GM18508 (cell line): ENCODE data around the gene UBTD2.
"Not testable (repeated sequence)": the region's sequence is repeated elsewhere in the genome, so short reads cannot be mapped to it uniquely, and the experiment has no call there.

Experiments
- ATAC-seq: cut with Tn5 transposase; IDR thresholded peaks from one replicate; pipeline ENCODE4 v1.9.1; 2021; ENCODE audit warnings: moderate number of reproducible peaks; ENCODE audit not compliant: insufficient read depth, unreplicated experiment

UBTD2 gene

DNA sequence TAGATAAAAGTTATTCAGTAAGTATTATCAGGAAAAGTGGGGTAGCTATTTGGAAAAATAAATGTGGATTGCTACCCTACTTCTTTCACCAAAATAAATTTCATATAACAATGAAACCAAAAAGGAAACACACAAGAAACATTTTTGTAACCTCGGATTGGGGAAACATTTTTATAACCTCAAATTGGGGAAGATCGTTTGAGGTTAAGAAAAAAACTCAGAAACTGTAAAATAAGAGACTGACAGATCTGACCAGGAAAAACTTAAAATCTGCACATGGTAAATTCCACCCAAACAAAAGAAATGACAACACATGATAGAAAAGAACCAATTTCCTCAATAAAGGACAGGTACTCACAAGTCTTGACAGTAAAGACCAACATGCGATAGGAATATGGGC is 76.1 kb downstream of the UBTD2 start:
- ATAC-seq = no peak

GRCh38 chr5:172205984-172206383 is 77.6 kb downstream of the UBTD2 start:
- ATAC-seq = not testable (repeated sequence)

- ATAC-seq = no peak
Measured at GRCh38 chr5:172200476-172200875, 83.1 kb downstream of the UBTD2 start.

DNA sequence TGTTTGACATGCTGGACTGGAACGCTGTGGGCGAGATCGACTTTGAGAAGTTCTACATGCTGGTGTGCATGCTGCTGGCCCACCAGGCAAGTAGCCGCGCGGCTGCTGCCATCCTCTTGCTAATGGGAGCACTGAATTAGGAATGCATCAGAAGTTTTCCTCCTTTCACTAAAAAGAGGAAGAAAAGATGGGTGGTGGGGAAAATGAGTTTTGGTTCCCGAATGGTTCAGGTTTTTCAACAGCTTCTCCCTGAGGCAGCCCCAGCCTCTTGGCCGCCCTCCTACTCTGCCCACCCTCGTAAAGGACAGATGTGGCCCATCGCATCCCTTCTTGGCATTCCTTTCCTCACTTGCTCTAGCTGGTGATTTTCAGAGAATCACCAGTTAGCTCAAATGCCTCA is 84.1 kb downstream of the UBTD2 start:
- no peak for ATAC-seq

DNA sequence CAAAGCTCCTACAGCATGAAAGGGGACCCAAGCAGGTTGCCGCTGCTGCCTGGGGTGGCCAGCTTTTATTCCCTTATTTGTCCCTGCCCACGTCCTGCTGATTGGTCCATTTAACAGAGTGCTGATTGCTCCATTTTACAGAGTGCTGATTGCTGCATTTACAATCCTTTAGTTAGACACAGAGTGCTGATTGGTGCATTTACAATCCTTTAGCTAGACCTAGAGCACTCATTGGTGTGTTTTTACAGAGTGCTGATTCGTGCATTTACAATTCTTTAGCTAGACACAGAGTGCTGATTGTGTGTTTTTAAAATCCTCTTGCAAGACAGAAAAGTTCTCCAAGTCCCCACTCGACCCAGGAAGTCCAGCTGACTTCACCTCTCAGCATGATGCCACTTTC is 85.8 kb downstream of the UBTD2 start:
- ATAC-seq = not testable (repeated sequence)

DNA sequence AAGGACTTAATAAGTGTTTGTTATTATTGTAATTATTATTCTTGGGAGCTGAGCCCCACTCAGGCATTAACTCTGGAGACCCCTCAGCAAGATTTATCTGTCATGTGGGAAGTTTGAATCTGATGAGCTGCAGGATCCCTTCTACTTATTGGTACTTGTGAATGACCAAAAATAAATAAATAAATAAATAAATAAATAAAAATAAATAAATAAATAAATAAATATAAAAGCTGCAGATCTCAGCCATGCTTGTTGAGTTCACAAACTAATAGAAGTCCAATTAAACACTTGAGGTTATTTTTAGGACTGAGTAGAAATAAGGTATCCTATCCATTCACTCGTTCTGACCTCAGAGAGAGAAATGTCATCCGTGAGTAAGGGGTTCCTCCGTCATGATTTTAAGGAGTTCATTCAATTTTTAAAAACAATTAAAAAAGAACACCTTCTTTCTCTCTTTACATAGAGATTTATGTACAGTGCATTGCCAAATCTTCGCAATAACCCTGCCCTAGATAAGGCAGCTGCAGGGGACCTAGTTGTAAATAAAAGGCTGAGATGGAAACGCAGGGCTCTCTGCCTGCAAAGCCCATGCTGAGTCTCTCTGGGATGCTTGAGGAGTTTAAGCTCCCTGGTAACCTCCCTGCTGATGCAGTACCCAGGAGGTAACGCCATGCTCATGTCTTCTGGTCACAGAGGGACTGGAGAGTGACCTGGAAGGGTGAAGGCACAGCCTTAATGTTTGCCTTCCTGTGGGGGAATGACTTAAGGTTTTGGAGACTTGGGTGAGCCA is 88.4 kb downstream of the UBTD2 start:
- ATAC-seq = no peak

GRCh38 chr5:172193872-172194271 is 89.7 kb downstream of the UBTD2 start, which contains the start of gene EFCAB9:
Gene EFCAB9 (plus strand): TSS chr5:172194172. CDS start chr5:172194173, 1 bp downstream.
- ATAC-seq = no peak

DNA sequence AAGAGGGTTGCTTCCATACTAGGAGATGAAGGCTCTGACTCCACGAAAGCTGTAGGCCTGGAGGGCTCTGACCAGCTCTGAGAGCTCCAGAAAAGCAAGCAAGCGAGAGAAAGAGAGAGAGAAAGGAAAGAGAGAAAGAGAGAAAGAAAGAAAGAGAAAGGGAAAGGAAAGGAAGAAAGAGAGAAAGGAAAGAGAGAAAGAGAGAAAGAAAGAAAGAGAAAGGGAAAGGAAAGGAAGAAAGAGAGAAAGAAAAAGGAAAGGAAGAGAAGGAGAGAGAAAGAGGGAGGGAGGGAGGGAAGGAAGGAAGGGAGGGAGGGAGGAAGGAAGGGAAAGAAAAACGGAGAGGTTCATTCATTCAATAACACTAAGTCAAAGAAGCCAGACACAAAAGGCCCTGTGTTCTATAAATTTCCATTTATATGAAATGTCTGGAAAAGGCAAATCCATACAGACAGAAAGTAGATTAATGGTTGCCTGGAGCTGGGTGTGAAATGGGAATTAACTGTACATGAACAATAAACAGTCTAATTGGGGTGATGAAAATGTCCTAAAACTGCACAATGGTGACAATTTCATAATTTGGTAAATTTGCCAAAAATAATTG is 93.8 kb downstream of the UBTD2 start:
- ATAC-seq = no peak

- no peak for ATAC-seq
Measured at GRCh38 chr5:172188893-172189692, 94.5 kb downstream of the UBTD2 start.

DNA sequence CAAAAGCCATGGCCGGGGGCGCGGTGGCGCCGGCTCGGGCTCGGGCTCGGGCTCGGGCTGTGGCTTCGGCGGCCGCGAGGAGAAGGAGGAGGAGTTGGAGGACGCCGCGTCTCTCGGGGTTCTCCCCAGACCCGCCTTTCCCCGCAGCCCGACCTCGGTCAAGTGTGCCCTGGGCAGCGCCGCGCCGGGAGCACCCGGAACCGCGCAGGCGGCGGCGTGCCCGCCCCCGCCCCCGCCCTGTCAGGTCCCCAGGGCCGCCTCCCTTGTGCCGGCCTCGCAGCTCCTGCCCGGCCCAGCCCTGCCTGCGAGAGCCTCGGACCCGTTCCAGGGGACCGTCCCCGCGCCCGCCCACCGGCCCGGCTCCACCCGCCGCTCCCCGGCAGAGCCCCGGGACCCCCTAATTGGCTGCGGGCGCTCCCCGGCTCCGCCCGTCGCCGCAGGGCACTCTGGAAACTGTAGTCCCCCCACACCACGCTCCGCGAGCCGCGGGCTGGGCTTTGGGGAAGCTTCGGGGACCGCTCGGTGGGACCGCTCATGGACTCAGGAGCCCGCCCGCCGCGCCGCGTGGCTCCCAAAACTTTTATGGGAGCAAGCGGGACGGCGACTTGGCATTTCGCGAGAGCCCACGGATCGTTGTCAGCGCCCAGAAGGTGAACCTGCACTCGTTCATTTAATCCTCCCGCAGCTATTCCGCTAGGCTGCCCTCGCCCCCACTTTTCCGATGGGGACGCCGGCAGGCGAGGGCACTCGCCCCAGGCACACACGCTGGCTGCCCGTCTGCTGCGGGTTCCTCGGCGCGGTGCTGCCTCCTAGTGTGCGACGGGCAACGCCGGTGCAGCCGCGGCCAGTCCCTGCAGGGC is 95.3 kb downstream of the UBTD2 start, which contains the start of gene STK10:
Gene STK10 (minus strand): TSS at position 192 of the 860 bp plus-strand sequence. CDS start 182 bp downstream, at position 10.
- ATAC-seq = peak; percentile 36

GRCh38 chr5:172187118-172188032 is 96.2 kb downstream of the UBTD2 start:
- ATAC-seq = peak; percentile 24

DNA sequence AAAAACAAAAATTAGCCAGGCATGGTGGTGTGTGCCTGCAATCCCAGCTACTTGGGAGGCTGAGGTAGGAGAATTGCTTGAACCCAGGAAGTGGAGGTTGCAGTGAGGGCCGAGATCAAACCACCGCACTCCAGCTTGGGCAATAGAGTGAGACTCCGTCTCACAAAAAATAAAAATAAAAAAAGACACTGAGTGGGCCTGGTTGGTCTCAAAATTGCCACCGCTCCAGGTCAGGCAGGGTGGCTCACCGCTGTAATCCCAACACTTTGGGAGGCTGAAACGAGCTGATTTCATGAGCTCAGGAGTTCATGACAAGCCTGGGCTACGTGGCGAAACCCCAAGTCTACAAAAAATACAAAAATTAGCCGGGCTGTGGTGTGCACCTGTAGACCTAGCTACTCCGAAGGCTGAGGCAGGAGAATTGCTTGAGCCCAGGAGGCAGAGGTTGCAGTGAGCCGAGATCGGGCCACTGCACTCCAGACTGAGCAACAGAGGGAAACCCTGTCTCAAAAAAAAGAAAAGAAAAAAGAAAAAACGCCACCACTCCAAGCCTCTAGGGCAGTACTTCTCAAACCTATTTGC is 97.4 kb downstream of the UBTD2 start:
- no peak for ATAC-seq

GRCh38 chr5:172185096-172185461 is 98.5 kb downstream of the UBTD2 start:
- no peak for ATAC-seq

DNA sequence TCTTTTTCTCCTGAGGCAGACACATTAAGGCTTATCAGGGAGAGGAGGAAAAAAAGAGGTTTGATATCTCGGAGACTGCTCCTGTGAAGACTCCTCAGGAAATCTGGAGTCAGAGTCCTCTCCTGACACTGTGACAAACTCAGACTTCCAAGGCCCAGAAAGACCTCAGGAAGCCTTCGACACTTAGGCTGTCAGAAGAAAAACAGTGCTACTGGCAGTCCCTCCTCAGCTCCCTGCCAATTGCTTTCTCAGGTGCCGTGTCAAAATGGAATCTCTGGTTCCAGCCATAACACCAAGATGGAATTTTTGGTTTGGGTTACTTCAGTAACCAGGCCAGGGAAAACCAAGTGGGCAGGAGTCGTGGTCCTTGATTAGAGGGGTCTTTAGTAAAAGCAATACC is 99.7 kb downstream of the UBTD2 start:
- no peak for ATAC-seq

GRCh38 chr5:172182291-172182690 is 101.3 kb downstream of the UBTD2 start:
- ATAC-seq = no peak

DNA sequence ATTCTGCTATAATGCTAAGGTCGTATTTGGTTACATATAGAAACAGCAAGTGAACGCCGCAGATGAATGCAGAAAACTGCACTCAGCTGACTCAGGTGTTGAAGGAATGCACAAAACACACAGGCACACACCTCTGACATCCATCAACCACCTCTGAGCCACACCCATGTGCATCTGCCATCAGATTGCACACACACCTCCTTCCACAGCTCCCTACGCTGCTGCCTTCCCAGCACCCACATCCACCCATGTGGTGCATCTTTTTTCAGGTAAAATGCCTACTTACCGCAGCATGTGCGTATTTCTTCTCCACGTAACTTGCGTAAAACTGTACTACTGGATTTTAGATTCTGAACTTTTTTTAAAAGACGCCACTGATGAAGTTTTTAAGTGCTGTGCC is 102.6 kb downstream of the UBTD2 start:
- ATAC-seq = no peak

DNA sequence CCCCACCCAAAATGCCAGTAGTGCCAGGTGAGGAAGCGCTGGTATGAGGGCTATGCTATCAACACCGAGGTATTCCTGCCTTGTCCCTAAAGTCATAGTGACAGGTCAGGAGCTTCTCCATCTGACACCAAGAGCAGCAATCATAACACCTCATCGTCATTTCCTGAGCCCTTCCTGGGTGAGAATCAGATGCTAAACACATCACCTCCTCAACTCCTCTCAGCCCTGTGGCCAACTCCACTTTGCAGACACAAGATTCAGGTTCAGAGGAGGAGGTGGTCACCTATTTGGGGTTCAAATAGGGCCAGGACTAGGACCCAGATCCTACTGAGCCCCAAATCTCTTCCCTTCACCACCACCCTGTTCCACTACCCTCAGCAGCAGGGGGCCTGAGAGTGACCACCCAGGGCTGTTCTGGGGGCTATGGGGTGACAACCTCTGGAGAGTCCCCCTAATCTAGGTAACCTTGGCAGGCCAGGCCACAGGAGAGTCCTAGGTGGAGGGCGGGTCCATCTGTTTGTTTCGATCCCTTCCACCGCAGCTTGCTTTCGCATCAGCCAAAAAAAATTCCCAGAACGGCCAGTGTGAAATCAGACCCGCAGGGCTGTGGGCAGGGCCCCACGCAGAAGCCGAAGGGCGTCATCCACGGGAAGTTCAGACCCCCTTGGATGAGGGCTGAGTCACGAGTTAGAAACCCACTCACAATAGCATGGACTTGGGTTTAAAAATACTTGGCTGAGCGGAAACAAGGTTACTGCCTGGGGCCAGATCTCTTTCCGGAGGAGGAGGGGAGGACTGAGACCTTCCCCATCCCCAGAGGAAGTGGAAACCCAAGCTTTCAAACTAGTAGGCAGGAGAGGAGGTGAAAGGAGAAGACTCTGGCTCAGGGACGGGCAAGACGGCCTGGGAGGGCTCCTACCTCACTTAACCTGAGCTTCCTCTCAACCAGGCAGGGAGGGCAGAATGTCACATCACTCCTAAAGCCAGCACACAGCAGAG is 104.3 kb downstream of the UBTD2 start:
- ATAC-seq = peak; percentile 32
